Activated CD4-positive, alpha-beta T cell treated with anti-CD3 and anti-CD28 coated beads, Interleukin-2, Interleukin-4, amounts not matched to agents 100 ng/mL and 50 ng/mL, durations not matched to agents 16 hours and 8 hours (primary cell): ENCODE data around the gene TENT5C.

Experiments used
- DNase-seq: peaks from one replicate; pipeline ENCODE4 v3.0.0-alpha.2; 2020; ENCODE audit warnings: low spot score

Gene TENT5C

GRCh38 chr1:117657949-117658660 is 52.3 kb downstream of the TENT5C start:
- no peak for DNase-seq

- peak; percentile 76 for DNase-seq
These were observed 52.8 kb downstream of the TENT5C start for GRCh38 chr1:117658676-117659075.

GRCh38 chr1:117659550-117660270 is 53.9 kb downstream of the TENT5C start:
- DNase-seq: peak; percentile 72

GRCh38 chr1:117660271-117660965 is 54.6 kb downstream of the TENT5C start:
- no peak for DNase-seq

- peak; percentile 59 for DNase-seq
These were observed 55.2 kb downstream of the TENT5C start for GRCh38 chr1:117661027-117661426.

GRCh38 chr1:117662667-117663066 is 56.8 kb downstream of the TENT5C start:
- no peak for DNase-seq

GRCh38 chr1:117663156-117663902 is 57.5 kb downstream of the TENT5C start:
- no peak for DNase-seq

- DNase-seq: peak; percentile 93
These were observed 58.5 kb downstream of the TENT5C start for GRCh38 chr1:117664314-117664713.

GRCh38 chr1:117665556-117666270 is 59.9 kb downstream of the TENT5C start:
- no peak for DNase-seq

GRCh38 chr1:117669572-117669971 is 63.7 kb downstream of the TENT5C start:
- DNase-seq: no peak

- DNase-seq: no peak
These were observed 65.3 kb downstream of the TENT5C start for GRCh38 chr1:117670976-117671780.

GRCh38 chr1:117671781-117672501 is 66.1 kb downstream of the TENT5C start:
- DNase-seq: no peak

GRCh38 chr1:117672756-117673155 is 66.9 kb downstream of the TENT5C start:
- no peak for DNase-seq

GRCh38 chr1:117673405-117673804 is 67.6 kb downstream of the TENT5C start:
- DNase-seq: no peak

GRCh38 chr1:117674521-117675400 is 68.9 kb downstream of the TENT5C start:
- no peak for DNase-seq

- no peak for DNase-seq
These were observed 70.1 kb downstream of the TENT5C start for GRCh38 chr1:117675907-117676430.

- no peak for DNase-seq
These were observed 70.8 kb downstream of the TENT5C start for GRCh38 chr1:117676615-117677130.
